ENCODE data around the gene BNC2.

The BNC2 gene

DNA sequence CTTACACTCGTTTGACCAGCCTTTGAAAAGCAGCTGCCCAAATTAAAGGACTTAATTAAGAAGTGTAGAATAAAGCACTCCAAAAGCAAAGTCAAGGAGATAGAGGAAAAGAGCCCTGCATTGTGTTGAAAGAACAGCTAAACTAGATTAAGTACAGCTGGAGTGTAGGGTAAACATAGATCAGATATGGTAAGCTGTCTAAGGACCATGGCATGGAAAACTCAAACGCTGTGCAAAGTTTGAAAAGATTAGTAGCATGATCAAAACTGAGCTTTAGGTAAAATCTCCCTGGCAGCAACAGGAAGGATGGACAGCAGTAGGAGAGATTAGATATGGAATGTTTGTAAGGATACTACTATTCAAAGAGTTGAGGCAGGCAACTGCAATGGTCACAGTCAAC is 55.4 kb downstream of the BNC2 start:
- DNase-seq, result no peak

GRCh38 chr9:16813838-16814237 is 56.6 kb downstream of the BNC2 start:
- DNase-seq, result no peak

GRCh38 chr9:16811987-16812685 is 58.3 kb downstream of the BNC2 start:
- DNase-seq, result no peak

DNA sequence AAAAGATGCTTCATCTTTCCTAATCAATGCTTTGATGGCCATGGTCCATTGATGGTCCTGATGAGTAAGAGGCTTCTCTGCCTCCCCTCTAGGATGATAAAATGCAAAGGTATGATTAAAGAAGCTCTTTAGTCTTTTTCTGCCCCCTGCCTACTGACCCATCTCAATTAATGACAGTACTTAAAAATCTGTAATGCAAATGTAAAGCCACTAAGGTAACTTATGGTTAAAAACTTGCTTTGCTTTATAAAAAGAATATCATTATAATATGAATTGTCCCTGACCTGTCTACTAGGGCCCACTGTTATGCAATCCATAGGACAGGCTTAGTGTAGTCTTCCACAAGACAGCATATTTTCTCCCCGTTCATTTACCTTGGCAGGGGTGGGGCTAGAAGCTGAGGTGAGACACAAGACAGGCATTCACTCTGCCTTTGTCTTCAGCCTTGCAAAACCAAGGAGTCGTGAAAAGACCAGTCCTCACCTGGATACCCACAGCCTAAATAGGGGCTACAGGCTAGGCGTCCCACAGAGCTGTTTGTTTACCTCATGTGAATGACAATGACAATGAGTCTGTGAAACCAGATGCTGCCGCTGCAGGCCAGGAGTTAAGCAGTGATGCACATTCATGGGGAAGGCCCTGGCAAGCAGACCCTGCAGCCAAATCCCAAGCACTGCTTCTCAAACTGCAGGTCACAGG is 60.4 kb downstream of the BNC2 start:
- no peak for DNase-seq

GRCh38 chr9:16806674-16807073 is 63.8 kb downstream of the BNC2 start:
- DNase-seq, result no peak

DNA sequence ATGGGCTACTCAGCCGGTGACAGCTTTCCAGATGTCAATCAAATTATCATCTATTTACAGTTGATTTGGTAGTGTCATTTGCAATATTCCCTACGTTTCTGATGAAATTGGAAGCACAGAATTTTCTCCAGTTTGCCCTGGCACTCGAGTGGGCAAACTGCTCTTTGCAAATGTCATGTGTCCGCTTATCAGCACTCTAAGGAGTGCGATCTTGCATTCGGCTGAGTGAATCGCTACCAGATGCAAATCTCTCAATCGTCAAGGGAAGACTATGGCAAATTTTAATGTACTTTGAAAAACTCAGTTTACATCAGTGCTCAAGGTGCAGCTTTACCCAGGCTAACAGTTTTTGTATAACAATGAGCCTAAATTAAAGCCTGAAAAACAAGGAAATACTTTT is 66.8 kb downstream of the BNC2 start:
- DNase-seq, result no peak

GRCh38 chr9:16801871-16802466 is 68.5 kb downstream of the BNC2 start:
- DNase-seq, result no peak

DNA sequence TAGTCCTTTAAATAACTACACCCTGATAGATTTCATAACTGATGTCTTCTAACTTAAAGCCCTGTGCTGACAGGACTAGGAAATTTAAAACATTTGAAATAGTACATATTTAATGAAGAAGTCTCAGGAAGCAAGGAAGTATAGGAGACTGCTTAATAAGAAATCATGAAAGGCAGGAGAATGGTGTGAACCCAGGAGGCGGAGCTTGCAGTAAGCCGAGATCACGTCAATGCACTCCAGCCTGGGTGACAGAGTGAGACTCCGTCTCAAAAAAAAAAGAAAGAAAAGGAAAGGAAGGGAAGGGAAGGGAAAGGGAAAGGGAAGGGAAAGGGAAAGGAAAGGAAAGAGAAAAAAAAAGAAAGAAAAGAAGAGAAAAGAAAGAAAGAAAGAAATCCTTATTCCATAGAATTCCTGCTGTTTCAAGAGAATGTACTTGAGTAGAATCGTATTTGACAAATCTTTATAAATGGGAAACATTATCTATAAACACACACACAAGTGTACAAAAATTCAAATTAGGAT is 74.1 kb downstream of the BNC2 start:
- no peak for DNase-seq

- DNase-seq, result no peak
These were observed 75.4 kb downstream of the BNC2 start for GRCh38 chr9:16794871-16795639.

DNA sequence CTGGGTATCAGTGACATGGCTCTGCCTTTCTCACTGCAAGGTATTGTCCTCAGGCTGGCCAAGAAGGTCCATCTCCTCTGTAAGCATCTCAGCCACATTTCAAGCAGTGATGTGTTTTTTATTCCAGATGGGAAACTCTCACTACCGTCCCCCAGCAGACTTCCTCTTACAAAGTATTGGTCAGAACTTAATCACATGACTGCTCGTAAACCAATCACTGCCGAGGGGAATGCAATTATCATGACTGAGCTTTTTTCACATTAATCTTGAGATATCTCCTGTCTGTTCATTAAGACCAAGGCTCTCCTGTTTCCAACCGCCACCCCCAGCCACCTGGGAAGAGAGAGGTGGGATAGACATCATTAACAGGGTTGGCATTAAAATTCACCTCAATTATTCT is 76.4 kb downstream of the BNC2 start:
- no peak for DNase-seq

DNA sequence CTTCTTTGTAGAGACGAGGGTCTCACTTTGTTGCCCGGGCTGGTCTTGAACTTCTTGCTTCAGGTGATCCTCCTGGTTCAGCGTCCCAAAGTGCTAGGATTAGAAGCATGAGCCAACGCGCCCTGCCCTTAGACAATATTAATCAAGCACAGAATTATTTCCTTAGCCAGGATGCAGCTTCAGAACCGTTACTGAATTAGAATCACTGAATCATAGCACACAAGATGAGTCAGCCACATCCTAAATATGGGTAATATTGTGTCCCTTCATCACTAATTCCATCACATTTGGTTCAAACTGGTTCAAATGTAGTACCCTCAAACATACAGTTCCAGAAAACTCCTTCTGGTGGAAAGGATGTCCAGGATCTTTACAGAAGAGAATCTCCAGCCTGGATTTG is 82.7 kb downstream of the BNC2 start:
- DNase-seq, result no peak

- DNase-seq, result no peak
These were observed 86.5 kb downstream of the BNC2 start for GRCh38 chr9:16784002-16784401.

DNA sequence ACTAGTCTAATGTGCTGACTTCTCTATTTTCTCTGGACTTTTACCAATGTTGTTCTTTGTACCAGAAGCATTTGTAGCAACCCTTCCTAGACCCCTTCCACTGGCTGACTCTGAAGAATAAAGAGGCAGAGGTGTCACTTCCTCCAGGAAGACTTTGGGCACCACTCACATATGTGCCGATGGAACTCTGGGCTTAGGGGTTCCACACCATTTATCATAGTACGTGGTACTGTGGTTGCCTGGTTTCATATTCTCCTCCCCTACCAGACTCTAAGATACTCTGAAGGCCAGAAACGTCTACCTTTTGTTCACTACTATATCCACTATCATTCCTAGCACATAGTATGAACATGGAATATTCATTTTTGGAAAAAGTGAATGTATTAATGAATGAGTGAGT is 88.0 kb downstream of the BNC2 start:
- DNase-seq, result no peak

- DNase-seq, result no peak
These were observed 95.1 kb downstream of the BNC2 start for GRCh38 chr9:16775330-16775729.

- no peak for DNase-seq
These were observed 96.9 kb downstream of the BNC2 start for GRCh38 chr9:16773617-16774016.

- no peak for DNase-seq
These were observed 97.4 kb downstream of the BNC2 start for GRCh38 chr9:16773116-16773515.

- no peak for DNase-seq
These were observed 99.1 kb downstream of the BNC2 start for GRCh38 chr9:16771356-16771755.

- no peak for DNase-seq
These were observed 101.2 kb downstream of the BNC2 start for GRCh38 chr9:16769291-16769690.

DNA sequence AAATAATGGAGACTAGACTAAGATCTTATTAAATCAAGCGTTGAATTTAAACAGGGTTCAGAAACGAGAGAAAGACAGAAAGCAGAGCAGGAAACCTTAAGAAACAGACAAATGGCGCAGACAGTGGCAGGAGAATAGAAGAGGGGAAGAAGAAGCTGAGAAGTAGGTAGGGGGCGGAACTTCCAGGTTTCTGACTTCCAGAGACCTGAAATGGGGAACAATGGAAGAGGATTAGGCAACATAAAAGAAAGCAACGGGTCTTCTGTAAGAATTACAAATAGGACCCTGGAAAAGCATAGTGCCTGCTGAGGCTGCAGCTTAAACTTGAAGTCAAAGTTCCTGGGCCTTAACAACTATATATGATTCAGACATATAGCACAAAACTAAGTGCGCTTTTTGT is 101.7 kb downstream of the BNC2 start:
- DNase-seq, result no peak

- DNase-seq, result no peak
These were observed 103.1 kb downstream of the BNC2 start for GRCh38 chr9:16767366-16767765.

DNA sequence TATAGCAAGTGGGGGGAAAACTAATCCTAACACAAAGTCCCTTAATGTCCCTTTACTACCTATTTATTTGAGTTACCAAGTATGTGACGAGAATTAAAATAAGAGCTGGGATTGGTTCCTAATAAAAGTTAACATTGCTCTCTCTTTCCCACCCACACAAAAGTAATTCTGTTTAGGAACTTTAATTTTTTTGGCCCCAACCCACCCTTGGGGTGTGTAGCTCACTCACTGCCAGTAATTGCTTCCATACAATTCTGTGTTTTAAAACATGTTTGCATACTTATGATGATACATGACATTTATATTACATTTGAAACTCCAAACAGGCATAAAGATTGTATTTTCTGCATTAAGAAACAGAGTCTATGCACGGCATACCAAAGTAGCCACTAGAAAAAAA is 106.5 kb downstream of the BNC2 start:
- DNase-seq, result no peak

DNA sequence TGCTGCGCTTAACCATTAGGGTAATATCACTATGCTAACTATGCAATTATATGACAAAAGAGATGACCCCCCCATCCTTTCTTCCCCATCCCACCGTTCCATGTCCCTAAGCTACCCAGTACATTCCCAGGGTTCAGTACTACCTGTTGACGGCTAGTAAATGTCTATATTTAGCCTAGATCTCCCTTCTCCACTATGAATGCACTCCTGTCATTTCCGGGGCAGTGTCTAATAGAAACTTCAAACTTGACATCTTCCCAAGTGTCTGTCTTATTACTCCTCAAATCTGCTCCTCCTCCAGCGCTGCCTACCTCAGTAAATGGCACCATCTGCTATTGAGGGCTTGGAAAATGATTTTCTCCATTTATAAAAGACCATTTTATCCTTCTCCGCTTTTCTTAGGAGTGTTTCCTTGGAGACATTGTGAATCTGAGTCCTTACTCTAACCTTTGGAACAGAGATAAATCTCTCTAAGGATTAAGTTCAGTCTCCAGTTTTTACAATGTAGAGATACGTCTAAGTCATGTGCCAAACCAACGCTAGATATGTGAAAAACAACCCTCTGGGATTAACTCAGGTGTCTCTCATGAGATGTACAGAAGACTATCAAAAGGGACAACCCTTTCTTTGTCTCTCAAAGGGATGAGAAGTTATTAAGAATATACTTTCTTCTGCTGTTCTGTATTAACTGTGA is 114.9 kb downstream of the BNC2 start:
- no peak for DNase-seq

All from right kidney (tissue), 1 donor.